GM19239 (cell line): Measurements from ENCODE around the gene COL26A1.
"Not testable (repeated sequence)": the region's sequence is repeated elsewhere in the genome, so short reads cannot be mapped to it uniquely, and the experiment has no call there.

ENCODE experiments used
- DNase-seq: peaks from one replicate; pipeline ENCODE4 v3.0.0; 2011; ENCODE audit warnings: low spot score; ENCODE audit not compliant: insufficient read length
- FAIRE-seq: peaks from 2 replicates; lab custom pipeline; 2011; peaks lifted over from hg19 to GRCh38; lab: Jason Lieb, UNC

Gene COL26A1

DNA sequence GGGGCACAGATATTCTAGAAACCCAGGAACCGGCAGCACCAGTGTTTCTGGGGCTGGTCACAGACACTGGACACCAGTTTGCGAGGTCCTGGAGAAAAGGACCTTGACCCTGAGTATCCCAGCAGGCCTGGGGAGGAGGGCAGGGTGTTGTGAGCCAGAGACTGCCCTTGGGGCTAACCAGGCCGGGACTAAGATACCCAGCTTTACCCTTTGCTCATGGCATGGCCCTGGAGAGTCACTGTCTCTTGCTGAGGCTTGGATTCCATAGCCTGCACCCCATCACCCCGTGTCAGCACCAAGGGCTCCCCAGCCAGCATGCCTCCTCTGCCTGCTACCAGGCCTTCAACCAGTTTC is 124.4 kb downstream of the COL26A1 start:
- DNase-seq: no peak
- FAIRE-seq: no peak

DNA sequence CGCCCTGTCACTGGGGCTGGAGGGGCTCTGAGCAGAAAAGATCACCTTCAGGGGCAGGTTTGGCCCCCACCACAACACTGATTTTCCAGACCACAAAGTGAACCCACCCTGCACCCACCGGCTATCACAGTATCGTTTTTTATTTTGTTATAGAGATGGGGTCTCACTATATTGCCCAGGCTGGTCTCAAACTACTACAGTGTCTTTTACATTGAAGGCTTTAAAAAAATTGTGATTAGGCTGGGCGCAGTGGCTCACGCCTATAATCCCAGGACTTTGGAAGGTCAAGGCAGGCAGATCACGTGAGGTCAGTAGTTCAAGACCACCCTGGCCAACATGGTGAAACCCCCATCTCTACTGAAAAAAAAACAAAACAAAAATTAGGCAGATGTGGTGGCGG is 125.1 kb downstream of the COL26A1 start:
- FAIRE-seq (no peak), DNase-seq (no peak)

GRCh38 chr7:101488826-101489572 is 126.3 kb downstream of the COL26A1 start:
- no peak for DNase-seq
- no peak for FAIRE-seq

DNA sequence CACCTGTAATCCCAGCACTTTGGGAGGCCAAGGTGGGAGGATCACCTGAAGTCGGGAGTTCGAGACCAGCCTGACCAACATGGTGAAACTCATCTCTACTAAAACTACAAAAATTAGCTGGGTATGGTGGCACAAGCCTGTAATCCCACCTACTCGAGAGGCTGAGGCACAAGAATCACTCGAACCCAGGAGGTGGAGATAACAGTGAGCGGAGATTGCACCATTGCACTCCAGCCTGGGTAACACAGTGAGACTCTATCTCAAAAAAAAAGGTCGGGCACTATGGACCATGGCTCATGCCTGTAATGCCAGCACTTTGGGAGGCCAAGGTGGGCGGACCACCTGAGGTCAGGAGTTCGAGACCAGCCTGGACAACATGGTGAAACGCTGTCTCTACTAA is 127.8 kb downstream of the COL26A1 start:
- not testable (repeated sequence) for DNase-seq, FAIRE-seq

GRCh38 chr7:101491442-101491841 is 128.8 kb downstream of the COL26A1 start:
- FAIRE-seq: not testable (repeated sequence)

DNA sequence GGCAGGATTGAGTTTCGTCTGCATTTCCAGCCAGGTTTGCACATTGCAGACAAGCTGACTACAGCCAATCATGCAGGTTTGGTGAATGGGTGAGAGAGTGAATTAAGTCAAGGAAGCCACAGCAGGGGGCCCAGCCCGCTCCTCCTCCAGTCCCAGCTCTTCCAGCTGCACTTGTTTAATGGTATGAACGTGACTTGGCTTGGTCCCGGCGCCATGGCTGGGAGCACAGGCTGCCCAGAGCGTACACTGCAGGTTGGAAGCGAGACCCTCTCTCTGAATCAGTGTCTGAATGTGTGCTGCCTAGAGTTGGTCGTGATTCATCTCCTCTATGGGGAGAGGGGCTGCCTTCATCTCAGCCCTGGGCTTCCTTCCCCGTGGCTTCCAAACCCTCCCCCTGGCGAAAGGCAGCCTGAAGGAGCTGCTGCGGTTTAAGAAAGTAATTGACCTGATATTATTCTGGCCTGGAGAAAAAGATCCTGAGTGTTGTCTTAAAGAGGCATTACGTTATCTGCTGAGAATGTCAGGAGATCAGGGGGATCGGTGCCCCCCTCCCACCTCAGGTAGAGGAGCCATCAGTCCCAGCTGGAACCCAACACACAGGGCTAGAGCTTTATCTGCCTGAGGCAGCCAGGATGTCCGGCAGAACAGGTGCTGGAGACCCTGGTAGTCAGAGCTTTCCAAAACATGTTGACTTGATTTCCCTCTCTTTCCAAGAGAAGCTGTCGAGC is 132.1 kb downstream of the COL26A1 start:
- DNase-seq: no peak
- FAIRE-seq: no peak

More at GRCh38 chr7:101491442-101491841, 128.8 kb downstream of the COL26A1 start:
- DNase-seq: not testable (repeated sequence)

DNA sequence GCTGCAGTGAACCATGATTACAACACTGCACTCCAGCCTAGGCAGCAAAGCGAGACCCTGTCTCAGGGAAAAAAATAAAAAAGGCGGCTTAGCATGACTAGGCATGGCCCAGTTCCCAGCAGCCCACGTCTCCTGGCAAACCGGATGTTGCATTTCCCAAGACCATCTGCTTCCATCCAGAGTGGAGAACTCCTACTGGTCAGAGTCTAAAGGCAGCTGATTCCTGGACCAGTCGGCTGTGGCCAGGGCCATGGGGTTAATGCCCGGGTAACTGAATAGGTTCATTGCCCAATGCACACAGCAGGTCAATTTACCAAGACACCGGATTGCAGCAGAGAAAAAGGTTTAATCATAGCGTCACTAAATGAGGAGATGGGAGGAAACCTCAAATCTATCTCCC is 133.3 kb downstream of the COL26A1 start:
- no peak for DNase-seq
- FAIRE-seq: no peak

- no peak for DNase-seq
- FAIRE-seq: no peak
These were observed 138.7 kb downstream of the COL26A1 start for GRCh38 chr7:101501351-101501750.

DNA sequence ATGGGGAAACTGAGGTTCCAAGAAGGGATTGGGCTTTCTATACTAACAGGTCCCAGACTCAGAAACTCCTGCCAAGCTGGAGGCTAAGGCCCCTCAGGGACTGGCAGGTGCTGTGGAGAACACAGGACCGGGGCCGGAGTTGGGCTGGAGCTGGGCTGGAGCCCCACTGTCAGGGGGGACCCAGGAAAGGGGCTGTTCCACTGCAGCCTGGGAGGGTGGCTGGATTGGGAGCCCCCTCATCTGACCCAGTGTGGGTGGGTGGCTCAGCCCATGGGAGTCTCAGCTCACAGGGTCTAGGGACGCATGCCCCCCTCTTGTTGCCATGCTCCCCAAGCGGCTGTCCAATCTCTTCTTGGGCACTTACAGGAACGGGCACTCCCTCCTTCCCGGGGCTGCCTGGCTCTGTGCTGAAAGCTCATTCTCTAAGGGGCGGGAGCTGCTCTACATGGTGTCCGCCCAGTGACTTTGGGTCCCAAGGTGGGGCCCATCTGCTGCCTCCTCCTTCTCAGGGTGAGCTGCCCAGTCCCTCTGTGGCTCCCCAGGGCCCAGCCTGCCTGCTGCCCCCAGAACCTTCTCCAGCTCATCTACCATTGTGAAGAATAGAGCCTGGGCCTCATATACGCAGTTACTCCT is 139.9 kb downstream of the COL26A1 start:
- DNase-seq (no peak), FAIRE-seq (no peak)

- not testable (repeated sequence) for DNase-seq, FAIRE-seq
These were observed 142.8 kb downstream of the COL26A1 start for GRCh38 chr7:101505510-101505909.

DNA sequence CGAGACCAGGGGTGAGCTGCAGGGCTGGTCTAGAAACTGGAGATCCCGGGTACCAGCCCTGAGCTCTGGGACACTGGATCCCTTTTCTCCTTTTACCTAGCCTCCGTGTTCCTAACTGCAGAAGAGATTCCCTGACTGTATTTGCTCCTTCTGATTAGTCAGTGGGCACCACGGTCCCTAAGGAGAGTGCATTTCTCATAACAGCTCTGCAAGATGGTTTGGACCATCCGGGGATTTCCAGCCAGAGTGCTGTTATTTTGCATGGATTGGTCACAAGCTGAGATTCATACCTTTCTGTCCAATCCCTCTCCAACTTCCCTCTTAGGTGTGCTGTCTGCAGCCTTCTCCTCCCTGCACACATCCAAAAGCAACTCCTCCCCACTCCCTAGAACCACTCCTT is 143.9 kb downstream of the COL26A1 start:
- FAIRE-seq: no peak
- no peak for DNase-seq

DNA sequence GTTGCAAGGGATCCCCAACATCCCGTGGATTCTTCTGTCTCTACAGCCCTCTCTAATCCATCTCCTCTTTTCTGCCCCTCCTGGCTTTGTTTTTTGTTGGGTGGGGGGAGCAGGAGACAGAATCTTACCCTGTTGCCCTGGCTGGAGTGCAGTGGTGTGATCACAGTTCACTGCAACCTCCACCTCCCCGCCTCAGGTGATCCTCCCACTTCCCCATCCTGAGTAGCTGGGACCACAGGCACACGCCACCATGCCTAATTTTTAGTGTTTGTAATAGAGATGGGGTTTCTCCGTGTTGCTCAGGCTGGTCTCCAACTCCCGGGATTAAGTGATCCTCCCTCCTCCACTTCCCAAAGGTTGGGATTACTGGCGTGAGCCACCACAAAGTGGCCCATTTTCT is 144.7 kb downstream of the COL26A1 start:
- no peak for FAIRE-seq
- DNase-seq: no peak

- DNase-seq (no peak), FAIRE-seq (no peak)
These were observed 145.1 kb downstream of the COL26A1 start for GRCh38 chr7:101507791-101508252.

GRCh38 chr7:101510297-101510696 is 147.6 kb downstream of the COL26A1 start:
- no peak for FAIRE-seq

DNA sequence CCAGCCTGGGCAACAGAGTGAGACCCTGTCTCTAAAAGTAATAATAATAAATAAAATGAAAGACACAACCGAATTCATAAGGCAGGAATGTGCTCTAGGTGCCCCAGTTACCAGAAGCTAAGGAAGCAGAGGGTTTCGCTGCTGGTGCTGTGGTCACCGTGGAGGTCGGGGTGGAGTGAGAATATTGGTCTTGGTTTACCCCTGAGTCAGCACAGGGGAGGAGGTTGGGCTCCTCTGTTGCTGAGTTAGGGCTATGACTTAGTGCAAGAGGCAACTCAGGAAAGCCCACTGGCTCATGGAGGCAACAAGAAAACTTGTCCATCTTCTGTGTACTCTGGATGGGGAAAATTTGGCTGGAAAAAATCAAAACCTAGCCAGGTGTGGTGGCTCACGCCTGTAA is 149.3 kb downstream of the COL26A1 start:
- no peak for FAIRE-seq
- DNase-seq: no peak

More at GRCh38 chr7:101510297-101510696, 147.6 kb downstream of the COL26A1 start:
- no peak for DNase-seq

DNA sequence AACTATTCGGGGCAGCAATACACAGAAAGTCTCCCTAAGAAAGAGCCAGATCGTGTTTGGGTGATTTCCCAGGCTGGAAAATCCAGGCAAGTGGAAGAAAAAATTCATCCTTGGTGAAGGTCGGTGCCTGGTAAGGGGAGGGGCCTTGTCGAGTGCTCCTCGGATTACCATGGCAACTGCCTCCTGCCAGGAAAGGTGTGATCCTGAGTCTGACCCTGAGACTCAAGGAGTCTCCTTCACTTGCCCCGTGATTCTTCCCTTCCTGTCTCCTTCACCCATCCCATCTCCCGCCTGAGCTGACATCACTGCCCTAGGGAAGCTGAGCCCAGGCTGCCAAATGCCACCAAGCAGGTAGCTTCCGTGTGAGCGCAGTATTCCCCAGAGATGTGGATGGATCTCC is 154.2 kb downstream of the COL26A1 start:
- FAIRE-seq (no peak), DNase-seq (no peak)

DNA sequence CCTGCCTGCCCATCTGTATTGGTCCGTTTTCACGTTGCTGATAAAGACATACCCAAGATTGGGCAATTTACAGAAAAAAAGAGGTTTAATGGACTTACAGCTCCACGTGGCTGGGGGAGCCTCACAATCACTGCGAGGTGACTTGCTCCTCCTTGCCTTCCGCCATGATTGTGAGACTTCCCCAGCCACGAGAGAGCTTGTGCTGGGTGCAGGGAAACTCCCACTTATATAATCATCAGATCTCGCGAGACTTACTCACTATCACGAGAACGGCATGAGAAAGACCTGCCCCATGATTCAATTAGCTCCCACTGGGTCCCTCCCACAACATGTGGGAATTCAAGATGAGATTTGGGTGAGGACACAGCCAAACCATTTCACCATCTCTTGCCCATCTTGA is 154.6 kb downstream of the COL26A1 start:
- DNase-seq (no peak), FAIRE-seq (no peak)

DNA sequence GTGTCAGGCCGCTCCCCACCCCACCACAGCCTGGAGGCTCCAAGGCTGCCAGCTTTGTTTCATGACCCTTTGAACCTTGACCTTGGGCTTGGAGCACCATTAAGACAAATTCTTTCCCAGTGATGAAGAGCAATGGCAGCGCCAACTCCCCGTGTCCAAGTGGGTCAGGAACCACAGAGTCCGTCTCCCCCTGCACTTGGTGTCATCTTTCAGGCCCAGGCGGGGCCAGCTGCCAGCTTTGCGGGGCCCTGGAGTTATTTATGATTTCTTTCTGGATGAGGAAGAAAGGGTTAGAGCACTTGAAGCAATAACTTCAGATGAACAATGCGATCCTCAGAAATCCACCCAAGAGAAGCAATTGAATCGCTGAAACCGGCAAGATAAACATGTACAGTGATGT is 155.7 kb downstream of the COL26A1 start:
- no peak for FAIRE-seq

GRCh38 chr7:101519324-101520023 is 156.8 kb downstream of the COL26A1 start:
- FAIRE-seq (no peak), DNase-seq (no peak)

More for the DNA sequence above, 155.7 kb downstream of the COL26A1 start:
- DNase-seq: no peak

GRCh38 chr7:101521430-101521925 is 158.8 kb downstream of the COL26A1 start:
- no peak for DNase-seq
- no peak for FAIRE-seq
